ENCODE data around the gene FAF2.
"Not testable (repeated sequence)": the region's sequence is repeated elsewhere in the genome, so short reads cannot be mapped to it uniquely, and the experiment has no call there.

The FAF2 gene

GRCh38 chr5:176545737-176546509, 97.7 kb downstream of the FAF2 start:
- no peak overlapping the region for H3K4me3 Mint-ChIP-seq
- H3K4me1 Mint-ChIP-seq (ENCODE audit: low read depth), result peaks cover 51% of the 10 kb centered on the region
- intact Hi-C loops (cut with micrococcal nuclease), result no loop called here
- H3K36me3 Mint-ChIP-seq (ENCODE audit: low read depth), result peaks cover 6% of the 10 kb centered on the region
- no peak overlapping the region for H3K27ac Mint-ChIP-seq
- H3K9me3 Mint-ChIP-seq, result no peaks in the 10 kb centered on the region
- H3K27me3 Mint-ChIP-seq, result peaks cover 8% of the 10 kb centered on the region

GRCh38 chr5:176547802-176548201, 99.6 kb downstream of the FAF2 start:
- H3K27ac Mint-ChIP-seq, result no peak overlapping the region
- intact Hi-C loops (cut with micrococcal nuclease), result no loop called here
- H3K27me3 Mint-ChIP-seq, result peaks cover 25% of the 10 kb centered on the region
- no peaks in the 10 kb centered on the region for H3K36me3 Mint-ChIP-seq (ENCODE audit: low read depth)
- H3K4me1 Mint-ChIP-seq (ENCODE audit: low read depth), result peaks cover 42% of the 10 kb centered on the region
- no peak overlapping the region for H3K4me3 Mint-ChIP-seq
- H3K9me3 Mint-ChIP-seq, result no peaks in the 10 kb centered on the region

- intact Hi-C loops (cut with micrococcal nuclease), result no loop called here
Measured at GRCh38 chr5:176548967-176549444, 100.8 kb downstream of the FAF2 start, which contains the start of gene CDHR2. Gene CDHR2 (plus strand): TSS chr5:176549342. CDS start chr5:176565353, 16,011 bp downstream.

GRCh38 chr5:176549871-176550270, 101.7 kb downstream of the FAF2 start:
- no peak overlapping the region for H3K27ac Mint-ChIP-seq
- peaks cover 42% of the 10 kb centered on the region for H3K4me1 Mint-ChIP-seq (ENCODE audit: low read depth)
- H3K9me3 Mint-ChIP-seq, result no peaks in the 10 kb centered on the region
- no peaks in the 10 kb centered on the region for H3K36me3 Mint-ChIP-seq (ENCODE audit: low read depth)
- intact Hi-C loops (cut with micrococcal nuclease), result no loop called here
- peaks cover 36% of the 10 kb centered on the region for H3K27me3 Mint-ChIP-seq
- H3K4me3 Mint-ChIP-seq, result no peak overlapping the region

More at GRCh38 chr5:176548967-176549444, 100.8 kb downstream of the FAF2 start, which contains the start of gene CDHR2:
- Mint-ChIP-seq H3K27me3 (peaks cover 36% of the 10 kb centered on the region), H3K36me3 (ENCODE audit: low read depth) (no peaks in the 10 kb centered on the region), H3K4me1 (ENCODE audit: low read depth) (peaks cover 47% of the 10 kb centered on the region), H3K27ac (no peak within 1 kb of the TSS), H3K4me3 (no peak within 1 kb of the TSS), H3K9me3 (no peaks in the 10 kb centered on the region)

- H3K36me3 Mint-ChIP-seq (ENCODE audit: low read depth), result no peaks in the 10 kb centered on the region
- peaks cover 45% of the 10 kb centered on the region for H3K4me1 Mint-ChIP-seq (ENCODE audit: low read depth)
- no peaks in the 10 kb centered on the region for H3K9me3 Mint-ChIP-seq
- no peak overlapping the region for H3K4me3 Mint-ChIP-seq
- no peak overlapping the region for H3K27ac Mint-ChIP-seq
- peaks cover 36% of the 10 kb centered on the region for H3K27me3 Mint-ChIP-seq
- intact Hi-C loops (cut with micrococcal nuclease), result no loop called here
Measured at GRCh38 chr5:176550275-176550831, 102.2 kb downstream of the FAF2 start.

GRCh38 chr5:176550937-176551336, 102.8 kb downstream of the FAF2 start:
- H3K4me3 Mint-ChIP-seq; intact Hi-C loops (cut with micrococcal nuclease); H3K36me3 Mint-ChIP-seq (ENCODE audit: low read depth); H3K27ac Mint-ChIP-seq; H3K9me3 Mint-ChIP-seq: not testable (repeated sequence)
- Mint-ChIP-seq H3K27me3 (peaks cover 36% of the 10 kb centered on the region), H3K4me1 (ENCODE audit: low read depth) (peaks cover 51% of the 10 kb centered on the region)

GRCh38 chr5:176552332-176552869, 104.2 kb downstream of the FAF2 start:
- intact Hi-C loops (cut with micrococcal nuclease), result no loop called here
- Mint-ChIP-seq H3K27me3 (peaks cover 36% of the 10 kb centered on the region), H3K27ac (no peak overlapping the region), H3K4me1 (ENCODE audit: low read depth) (peaks cover 57% of the 10 kb centered on the region), H3K4me3 (no peak overlapping the region), H3K9me3 (no peaks in the 10 kb centered on the region), H3K36me3 (ENCODE audit: low read depth) (no peaks in the 10 kb centered on the region)

GRCh38 chr5:176553260-176554085, 105.3 kb downstream of the FAF2 start:
- H3K4me3 Mint-ChIP-seq, result no peak overlapping the region
- intact Hi-C loops (cut with micrococcal nuclease), result no loop called here
- no peak overlapping the region for H3K27ac Mint-ChIP-seq

GRCh38 chr5:176557846-176558245, 109.7 kb downstream of the FAF2 start:
- Mint-ChIP-seq H3K27ac (no peak overlapping the region), H3K27me3 (peaks cover 24% of the 10 kb centered on the region), H3K4me3 (no peak overlapping the region), H3K9me3 (peaks cover 11% of the 10 kb centered on the region), H3K36me3 (ENCODE audit: low read depth) (no peaks in the 10 kb centered on the region), H3K4me1 (ENCODE audit: low read depth) (peaks cover 51% of the 10 kb centered on the region)
- intact Hi-C loops (cut with micrococcal nuclease), result no loop called here

More at GRCh38 chr5:176553260-176554085, 105.3 kb downstream of the FAF2 start:
- Mint-ChIP-seq H3K9me3 (no peaks in the 10 kb centered on the region), H3K27me3 (peaks cover 36% of the 10 kb centered on the region), H3K4me1 (ENCODE audit: low read depth) (peaks cover 54% of the 10 kb centered on the region), H3K36me3 (ENCODE audit: low read depth) (no peaks in the 10 kb centered on the region)
